Measurements from ENCODE around the gene FGF4. TPM values are rescaled to one million over a fixed set of nuclear protein-coding genes. Genes with fewer than 3 reads are reported as not detected.

FGF4 gene, protein sequence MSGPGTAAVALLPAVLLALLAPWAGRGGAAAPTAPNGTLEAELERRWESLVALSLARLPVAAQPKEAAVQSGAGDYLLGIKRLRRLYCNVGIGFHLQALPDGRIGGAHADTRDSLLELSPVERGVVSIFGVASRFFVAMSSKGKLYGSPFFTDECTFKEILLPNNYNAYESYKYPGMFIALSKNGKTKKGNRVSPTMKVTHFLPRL
- not detected for total RNA-seq

- Mint-ChIP-seq H3K4me3 (peak within 1 kb of the TSS in 1 of 2 donors; percentile 34), H3K27me3 (ENCODE audit: low read depth) (peaks cover 31% of the 10 kb centered on the region), H3K27ac (no peak within 1 kb of the TSS), H3K9me3 (no peaks in the 10 kb centered on the region), H3K4me1 (ENCODE audit: low read depth) (no peaks in the 10 kb centered on the region), H3K36me3 (ENCODE audit: insufficient read depth in 2 of 2) (no peaks in the 10 kb centered on the region)
- DNase-seq: no peak
- ATAC-seq (replicated peaks in 1 of 2): no peak
Observed at GRCh38 chr11:69775163-69775755, at the start of gene FGF4. TSS of gene FGF4 (minus strand) at chr11:69775341. CDS start at chr11:69775084, 257 bp downstream.

DNA sequence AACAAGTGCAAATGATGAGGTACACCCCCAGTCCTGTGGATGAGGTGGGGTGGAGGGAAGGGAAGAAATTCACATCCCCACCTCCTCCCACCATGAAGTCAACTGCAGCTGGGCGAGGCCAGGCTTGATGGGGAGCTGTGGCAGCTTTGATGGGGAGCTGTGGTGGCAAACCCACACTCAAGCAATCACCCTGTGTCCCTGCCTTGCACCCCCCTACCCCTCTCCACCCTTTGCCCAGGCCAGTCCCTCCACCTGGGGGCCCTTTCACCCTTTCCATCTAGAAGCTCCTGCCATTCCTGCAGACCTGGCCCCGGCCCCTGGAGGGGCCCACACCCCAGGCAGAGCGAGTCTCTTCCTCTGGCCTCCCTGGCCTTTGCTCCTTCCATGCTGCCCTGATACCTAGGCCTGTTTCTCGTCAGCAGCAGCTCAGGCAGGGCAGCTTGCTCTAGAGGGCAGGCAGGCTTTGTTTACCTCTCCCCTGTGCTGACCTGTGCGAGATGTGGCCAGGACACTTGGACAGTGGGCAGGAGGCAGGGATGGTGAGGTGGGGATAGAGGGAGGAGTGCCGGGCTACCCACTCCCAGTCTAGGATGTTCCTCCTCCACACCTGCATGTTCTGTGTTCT, 48.6 kb upstream of the FGF4 start:
- H3K36me3 Mint-ChIP-seq (ENCODE audit: insufficient read depth in 2 of 2): no peaks in the 10 kb centered on the region
- H3K27me3 Mint-ChIP-seq (ENCODE audit: low read depth): peaks cover 22% of the 10 kb centered on the region
- no peaks in the 10 kb centered on the region for H3K4me1 Mint-ChIP-seq (ENCODE audit: low read depth)
- ATAC-seq (replicated peaks in 1 of 2) (no peak), DNase-seq (no peak)
- H3K27ac Mint-ChIP-seq: no peak overlapping the region
- H3K4me3 Mint-ChIP-seq: no peak overlapping the region
- H3K9me3 Mint-ChIP-seq: no peaks in the 10 kb centered on the region

GRCh38 chr11:69822676-69823494, 47.7 kb upstream of the FGF4 start:
- Mint-ChIP-seq H3K4me1 (ENCODE audit: low read depth) (no peaks in the 10 kb centered on the region), H3K27me3 (ENCODE audit: low read depth) (peaks cover 22% of the 10 kb centered on the region), H3K27ac (no peak overlapping the region), H3K4me3 (no peak overlapping the region), H3K9me3 (no peaks in the 10 kb centered on the region), H3K36me3 (ENCODE audit: insufficient read depth in 2 of 2) (no peaks in the 10 kb centered on the region)
- ATAC-seq (replicated peaks in 1 of 2): no peak
- no peak for DNase-seq

DNA sequence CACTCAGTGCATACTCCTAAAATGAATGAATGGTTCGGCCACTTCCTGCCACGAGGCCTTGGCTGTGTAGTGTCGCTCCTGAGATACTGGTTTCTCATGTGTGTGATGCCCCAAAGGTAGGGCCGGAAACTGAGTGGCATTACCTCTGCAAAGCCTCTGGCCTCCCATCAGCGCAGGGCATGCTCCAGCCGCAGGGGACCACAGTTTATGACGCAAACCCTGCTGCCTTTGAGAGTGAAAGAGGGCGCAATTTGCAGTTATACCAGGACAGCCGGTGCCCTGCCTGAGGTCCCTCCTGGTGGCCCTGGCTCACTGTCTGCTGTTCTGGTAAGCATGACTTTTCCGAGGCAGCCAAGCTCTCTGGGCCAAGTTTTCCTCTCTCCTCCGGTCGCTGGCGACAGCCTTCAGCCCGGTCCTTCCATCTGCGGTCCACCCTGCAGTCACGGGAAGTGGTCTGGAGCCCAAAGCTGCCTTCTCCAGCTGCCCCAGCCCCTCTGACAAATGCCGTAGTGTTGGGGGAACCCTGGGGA, 46.4 kb upstream of the FGF4 start:
- no peaks in the 10 kb centered on the region for H3K36me3 Mint-ChIP-seq (ENCODE audit: insufficient read depth in 2 of 2)
- no peak overlapping the region for H3K4me3 Mint-ChIP-seq
- ATAC-seq (replicated peaks in 1 of 2) (no peak), DNase-seq (no peak)
- H3K27me3 Mint-ChIP-seq (ENCODE audit: low read depth): peaks cover 22% of the 10 kb centered on the region
- no peaks in the 10 kb centered on the region for H3K4me1 Mint-ChIP-seq (ENCODE audit: low read depth)
- no peaks in the 10 kb centered on the region for H3K9me3 Mint-ChIP-seq
- no peak overlapping the region for H3K27ac Mint-ChIP-seq

GRCh38 chr11:69820441-69820840, 45.3 kb upstream of the FGF4 start:
- Mint-ChIP-seq H3K27ac (no peak overlapping the region), H3K4me1 (ENCODE audit: low read depth) (no peaks in the 10 kb centered on the region), H3K4me3 (no peak overlapping the region), H3K9me3 (no peaks in the 10 kb centered on the region), H3K27me3 (ENCODE audit: low read depth) (peaks cover 22% of the 10 kb centered on the region), H3K36me3 (ENCODE audit: insufficient read depth in 2 of 2) (no peaks in the 10 kb centered on the region)
- ATAC-seq (replicated peaks in 1 of 2): no peak
- no peak for DNase-seq

DNA sequence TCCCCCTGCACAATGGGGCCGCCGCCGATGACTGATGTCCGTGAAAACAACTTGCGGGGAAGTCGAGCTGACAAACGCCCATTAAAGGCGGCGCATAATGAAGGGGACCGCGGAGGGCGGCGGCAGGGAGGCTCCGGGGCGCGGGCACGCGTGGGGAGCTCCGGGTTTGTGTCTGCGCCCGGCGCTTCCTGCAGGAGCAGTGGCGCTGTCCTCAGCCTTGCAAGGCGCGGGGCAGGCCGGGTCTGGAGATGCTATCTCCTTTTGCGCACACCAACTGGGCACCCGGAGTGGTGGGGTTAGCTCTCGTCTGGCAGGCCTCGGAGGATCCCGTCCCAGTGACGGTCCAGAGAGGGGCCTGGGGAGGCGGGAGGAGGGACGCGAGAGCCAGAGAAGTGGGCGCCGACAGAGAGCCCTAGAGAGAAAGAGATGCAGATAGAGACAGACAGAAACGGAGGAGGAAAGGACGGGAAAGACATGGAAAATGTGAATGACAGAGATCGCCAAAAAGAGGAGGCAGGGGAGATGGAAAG, 44.5 kb upstream of the FGF4 start:
- DNase-seq (no peak), ATAC-seq (replicated peaks in 1 of 2) (no peak)
- Mint-ChIP-seq H3K36me3 (ENCODE audit: insufficient read depth in 2 of 2) (no peaks in the 10 kb centered on the region), H3K4me1 (ENCODE audit: low read depth) (no peaks in the 10 kb centered on the region), H3K27ac (no peak overlapping the region), H3K4me3 (no peak overlapping the region), H3K9me3 (no peaks in the 10 kb centered on the region), H3K27me3 (ENCODE audit: low read depth) (peaks cover 22% of the 10 kb centered on the region)

DNA sequence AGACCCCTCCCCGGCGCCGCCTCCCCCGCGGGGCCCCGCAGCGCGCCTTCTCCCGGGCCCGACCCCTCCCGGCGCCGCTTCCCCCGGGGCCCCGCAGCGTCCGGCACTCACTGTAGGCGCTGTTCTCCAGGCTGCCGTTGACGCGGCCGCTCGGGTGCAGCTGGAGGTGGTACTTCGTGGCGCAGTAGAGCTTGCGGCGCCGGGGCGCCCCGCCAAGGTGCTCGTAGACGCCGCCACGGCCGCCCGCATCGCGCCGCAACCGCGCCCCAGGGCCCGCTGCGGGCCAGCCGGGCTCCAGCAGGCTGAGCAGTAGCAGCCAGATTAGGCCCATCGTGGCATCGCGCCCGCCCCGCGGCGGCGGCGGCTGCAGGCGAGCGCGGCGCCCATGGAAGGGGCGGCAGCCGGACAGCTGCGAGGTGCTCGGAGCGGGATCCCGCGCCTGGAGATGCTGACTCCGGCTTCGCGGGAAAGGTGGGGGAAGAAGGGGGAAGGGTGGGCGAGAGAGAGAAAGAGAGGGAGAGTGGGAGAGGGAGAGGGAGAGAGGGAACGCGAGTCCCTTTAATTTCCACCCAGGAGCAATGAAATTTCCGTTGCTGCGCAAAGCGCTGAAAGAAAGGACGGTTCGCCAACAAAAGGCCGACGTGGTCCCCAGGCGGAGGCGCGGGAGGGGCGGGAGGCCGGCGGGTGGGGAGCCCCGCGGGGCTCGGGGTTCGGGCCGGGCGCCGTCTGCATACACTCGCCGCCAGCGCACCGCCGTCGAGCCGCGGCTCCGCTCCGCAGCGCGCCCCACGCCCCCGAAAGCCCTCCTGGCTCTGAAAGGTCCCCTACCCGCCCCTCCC, 43.7 kb upstream of the FGF4 start, which contains the start of gene FGF3:
Gene FGF3 (minus strand): TSS at position 814 of the 839 bp plus-strand sequence. CDS start 483 bp downstream, at position 331.
- no peak for DNase-seq
- peaks cover 0 to under 1% of the 10 kb centered on the region in 2 donors for H3K36me3 Mint-ChIP-seq (ENCODE audit: insufficient read depth in 2 of 2)
- H3K27me3 Mint-ChIP-seq (ENCODE audit: low read depth): peaks cover 27% of the 10 kb centered on the region
- H3K9me3 Mint-ChIP-seq: no peaks in the 10 kb centered on the region
- H3K4me1 Mint-ChIP-seq (ENCODE audit: low read depth): no peaks in the 10 kb centered on the region
- ATAC-seq (replicated peaks in 1 of 2): no peak
- no peak within 1 kb of the TSS for H3K27ac Mint-ChIP-seq
- H3K4me3 Mint-ChIP-seq: no peak within 1 kb of the TSS

- no peak for ATAC-seq (replicated peaks in 1 of 2)
- H3K9me3 Mint-ChIP-seq: no peaks in the 10 kb centered on the region
- H3K4me3 Mint-ChIP-seq: no peak overlapping the region
Observed at GRCh38 chr11:69818231-69818602, 43.1 kb upstream of the FGF4 start.

DNA sequence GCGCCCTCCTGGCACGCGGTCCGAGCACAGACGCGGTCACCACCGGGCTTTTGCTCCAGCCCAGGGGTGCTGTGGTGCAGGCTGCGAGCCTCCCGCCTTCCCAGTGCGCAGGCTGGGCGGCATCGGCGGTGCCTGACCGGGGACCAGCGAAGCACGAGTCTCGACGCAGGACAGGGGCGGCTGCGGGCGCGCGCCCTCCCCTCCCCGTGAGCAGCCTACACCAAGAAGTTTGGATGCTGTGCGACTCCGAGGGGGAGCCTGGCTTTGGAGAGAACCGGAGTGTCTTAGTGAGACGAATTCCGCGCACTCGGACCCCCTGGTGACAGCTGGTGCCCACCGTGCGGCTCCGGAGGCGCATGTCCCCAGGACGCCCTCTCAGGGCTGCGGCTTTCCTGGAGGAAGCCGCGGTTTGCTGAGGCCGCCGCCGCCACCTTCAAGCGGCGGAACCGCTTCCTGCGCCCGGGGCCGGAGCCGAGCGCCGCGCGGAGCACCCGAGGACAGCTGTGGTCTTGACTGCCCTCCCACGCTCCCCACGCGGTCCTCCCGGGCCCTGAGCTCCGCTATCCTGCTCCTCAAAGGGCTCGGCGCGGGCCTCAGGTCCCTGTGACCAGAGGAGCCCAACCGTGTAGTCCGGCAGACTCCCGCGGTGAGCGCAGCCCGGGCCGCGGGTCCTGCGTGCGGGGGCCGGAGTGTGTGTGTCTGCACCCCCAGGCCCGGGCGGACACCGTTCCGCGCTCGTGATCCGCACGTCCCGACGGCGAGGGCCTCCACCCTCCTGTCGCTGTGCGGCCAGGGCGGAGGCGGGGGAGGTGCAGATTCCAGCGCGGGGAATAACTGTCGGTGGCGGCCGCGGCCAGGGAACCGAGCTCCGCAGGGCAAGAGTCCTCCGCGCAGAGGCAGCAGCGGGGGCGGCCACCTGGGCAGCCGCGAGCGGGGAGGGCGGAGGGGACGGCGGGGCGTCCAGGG, 42.4 kb upstream of the FGF4 start:
- Mint-ChIP-seq H3K4me3 (no peak overlapping the region), H3K27ac (no peak overlapping the region), H3K4me1 (ENCODE audit: low read depth) (no peaks in the 10 kb centered on the region), H3K27me3 (ENCODE audit: low read depth) (peaks cover 33% of the 10 kb centered on the region), H3K9me3 (no peaks in the 10 kb centered on the region), H3K36me3 (ENCODE audit: insufficient read depth in 2 of 2) (peaks cover 0 to 1% of the 10 kb centered on the region in 2 donors)
- ATAC-seq (replicated peaks in 1 of 2): no peak
- no peak for DNase-seq

More at GRCh38 chr11:69818231-69818602, 43.1 kb upstream of the FGF4 start:
- peaks cover 30% of the 10 kb centered on the region for H3K27me3 Mint-ChIP-seq (ENCODE audit: low read depth)
- no peaks in the 10 kb centered on the region for H3K4me1 Mint-ChIP-seq (ENCODE audit: low read depth)
- peaks cover 0 to 1% of the 10 kb centered on the region in 2 donors for H3K36me3 Mint-ChIP-seq (ENCODE audit: insufficient read depth in 2 of 2)
- no peak overlapping the region for H3K27ac Mint-ChIP-seq
- DNase-seq: no peak

DNA sequence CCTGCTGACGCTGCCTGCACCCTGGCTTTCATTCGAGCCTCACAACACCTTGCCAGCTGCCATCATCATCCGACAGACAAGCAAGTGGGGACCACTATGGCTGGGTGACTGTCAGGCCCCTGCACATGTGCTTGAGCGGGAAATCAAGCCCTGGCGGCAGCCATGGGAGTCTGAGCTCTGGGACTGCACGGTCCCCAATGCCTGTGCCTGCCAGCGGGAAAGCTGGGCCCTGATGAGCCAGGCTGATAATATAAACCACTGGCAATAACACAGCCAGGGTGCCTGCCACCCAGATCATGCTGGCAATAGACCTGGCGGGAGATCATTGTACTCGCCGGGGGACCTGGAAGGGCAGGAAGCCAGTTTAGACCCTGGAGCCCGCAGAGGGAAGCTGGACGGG, 41.5 kb upstream of the FGF4 start:
- ATAC-seq (replicated peaks in 1 of 2): no peak
- no peak overlapping the region for H3K4me3 Mint-ChIP-seq
- DNase-seq: no peak
- peaks cover 29% of the 10 kb centered on the region for H3K27me3 Mint-ChIP-seq (ENCODE audit: low read depth)
- H3K4me1 Mint-ChIP-seq (ENCODE audit: low read depth): no peaks in the 10 kb centered on the region
- no peak overlapping the region for H3K27ac Mint-ChIP-seq
- no peaks in the 10 kb centered on the region for H3K9me3 Mint-ChIP-seq
- H3K36me3 Mint-ChIP-seq (ENCODE audit: insufficient read depth in 2 of 2): peaks cover 0 to 1% of the 10 kb centered on the region in 2 donors

DNA sequence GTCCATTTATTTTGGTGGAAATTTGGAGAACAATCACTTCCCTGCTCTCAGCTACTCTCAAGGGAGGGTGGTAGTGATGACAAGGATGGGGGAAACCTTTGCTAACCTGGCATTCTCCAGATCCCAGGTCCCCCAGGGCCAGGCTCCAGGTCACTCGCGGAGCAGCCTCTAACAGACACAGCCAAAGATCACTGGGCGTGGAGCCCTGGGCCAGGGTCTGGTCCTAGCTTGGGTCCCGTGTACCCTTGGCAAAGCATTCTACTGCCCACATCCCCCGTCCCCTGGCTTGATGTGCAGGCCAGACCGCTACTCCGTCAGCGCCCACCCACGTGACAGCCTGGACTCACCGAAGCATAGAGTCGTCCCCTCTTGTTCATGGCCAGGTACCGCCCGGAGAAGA, 40.8 kb upstream of the FGF4 start:
- H3K27me3 Mint-ChIP-seq (ENCODE audit: low read depth): peaks cover 26% of the 10 kb centered on the region
- DNase-seq (no peak), ATAC-seq (replicated peaks in 1 of 2) (no peak)
- H3K4me3 Mint-ChIP-seq: no peak overlapping the region
- no peak overlapping the region for H3K27ac Mint-ChIP-seq
- H3K4me1 Mint-ChIP-seq (ENCODE audit: low read depth): no peaks in the 10 kb centered on the region
- H3K36me3 Mint-ChIP-seq (ENCODE audit: insufficient read depth in 2 of 2): peaks cover 0 to 1% of the 10 kb centered on the region in 2 donors
- H3K9me3 Mint-ChIP-seq: no peaks in the 10 kb centered on the region
